Adipocyte (in vitro differentiated cells): ENCODE results near the gene PAIP2B.
"Not testable (repeated sequence)": the region's sequence is repeated elsewhere in the genome, so short reads cannot be mapped to it uniquely, and the experiment has no call there.

Experiments
- DNase-seq: peaks from one replicate; pipeline ENCODE4 v3.0.0-alpha.2; 2015; ENCODE audit warnings: low read depth
- H3K27me3 ChIP-seq: replicated peaks from 2 replicates; pipeline ENCODE4 v1.7.0; 2013; ENCODE audit warnings: mild to moderate bottlenecking, low read length, moderate library complexity; ENCODE audit not compliant: control insufficient read depth, insufficient read depth
- H3K36me3 ChIP-seq: 2 replicates; pipeline ENCODE4 v1.7.0; 2013; ENCODE audit warnings: low read length, mild to moderate bottlenecking, moderate library complexity; ENCODE audit not compliant: control insufficient read depth, insufficient read depth, severe bottlenecking
- H3K4me1 ChIP-seq: 2 replicates; pipeline ENCODE4 v1.7.0; 2013; ENCODE audit warnings: mild to moderate bottlenecking, low read length, moderate library complexity; ENCODE audit not compliant: control insufficient read depth, insufficient read depth
- H3K4me3 ChIP-seq: 2 replicates; pipeline ENCODE4 v1.7.0; 2013; ENCODE audit warnings: mild to moderate bottlenecking, low read length, moderate library complexity
- H3K9ac ChIP-seq: 2 replicates; pipeline ENCODE4 v1.7.0; 2013; ENCODE audit warnings: mild to moderate bottlenecking, low read length, moderate library complexity
- H3K9me3 ChIP-seq: 2 replicates; pipeline ENCODE4 v1.7.0; 2013; ENCODE audit warnings: mild to moderate bottlenecking, low read length, moderate library complexity; ENCODE audit not compliant: control insufficient read depth

Gene PAIP2B

DNA sequence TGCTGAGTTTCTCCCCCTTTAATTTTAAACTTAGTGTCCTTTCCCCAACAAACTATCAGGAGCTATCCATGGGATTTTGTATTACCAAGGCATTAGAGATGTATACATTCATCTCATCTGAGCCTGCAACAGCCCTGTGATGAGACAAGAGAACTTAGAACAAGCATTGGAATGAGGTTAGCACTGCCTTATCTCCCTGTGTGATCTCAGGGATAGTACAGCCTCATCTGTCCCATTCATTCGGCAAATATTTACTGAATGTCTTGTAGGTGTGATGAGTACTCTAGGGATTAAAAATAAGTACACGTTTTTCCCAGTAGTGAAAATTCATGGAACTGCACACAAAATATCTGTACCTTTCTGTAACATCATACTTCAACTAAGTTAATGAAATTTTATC is 45.6 kb downstream of the PAIP2B start:
- Histone ChIP-seq H3K27me3 (peaks cover 19% of the 10 kb centered on the region), H3K9ac (no peak overlapping the region)

DNA sequence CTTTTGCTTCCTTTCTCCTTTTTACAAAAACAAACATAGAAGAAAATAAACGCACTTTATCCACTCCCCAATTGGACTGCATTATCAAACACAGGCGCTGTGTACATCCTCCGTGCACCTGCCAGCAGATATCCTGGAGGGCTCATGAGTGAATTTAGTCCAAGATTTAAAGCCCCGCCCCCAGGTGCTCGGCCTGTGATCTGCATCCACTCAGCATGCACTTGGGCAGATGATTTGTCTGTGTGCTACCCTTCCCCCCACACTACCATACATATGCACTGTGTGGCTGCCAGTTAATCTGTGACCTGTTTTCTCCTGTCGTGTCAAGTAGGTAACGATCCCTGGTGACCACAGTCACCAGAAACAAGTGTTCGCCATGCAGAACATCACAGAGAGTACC is 48.1 kb downstream of the PAIP2B start:
- H3K9me3 ChIP-seq, H3K9ac ChIP-seq, DNase-seq, H3K4me1 ChIP-seq, H3K4me3 ChIP-seq, H3K36me3 ChIP-seq: not testable (repeated sequence)
- H3K27me3 ChIP-seq = peaks cover 33% of the 10 kb centered on the region

More for the DNA sequence above, 45.6 kb downstream of the PAIP2B start:
- Histone ChIP-seq H3K9me3 (no peaks in the 10 kb centered on the region), H3K4me1 (no peaks in the 10 kb centered on the region), H3K4me3 (no peak overlapping the region), H3K36me3 (no peaks in the 10 kb centered on the region)
- DNase-seq = no peak

DNA sequence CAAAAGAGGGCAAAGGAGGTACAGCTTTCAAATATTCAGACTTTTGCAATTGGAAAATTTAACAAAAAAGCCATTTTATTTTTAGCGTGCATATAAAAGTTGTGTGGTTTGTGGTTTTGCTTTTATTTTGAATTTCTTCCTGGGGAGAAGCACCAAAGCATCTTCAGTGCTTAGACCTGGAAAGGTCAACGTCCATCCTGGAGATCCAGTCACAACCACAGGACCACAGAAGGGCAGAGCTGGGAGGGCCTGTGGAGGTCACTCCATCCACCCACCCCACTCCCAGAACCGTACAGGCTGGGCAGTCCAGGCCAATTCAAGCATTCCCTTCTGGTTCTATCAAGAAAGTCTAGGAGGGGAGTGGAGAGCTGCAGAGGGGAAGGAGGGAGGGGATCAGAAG is 52.7 kb downstream of the PAIP2B start:
- DNase-seq = no peak
- no peak overlapping the region for H3K4me3 ChIP-seq
- H3K9ac ChIP-seq = no peak overlapping the region
- H3K36me3 ChIP-seq = no peaks in the 10 kb centered on the region
- no peaks in the 10 kb centered on the region for H3K4me1 ChIP-seq
- no peaks in the 10 kb centered on the region for H3K9me3 ChIP-seq
- peaks cover 37% of the 10 kb centered on the region for H3K27me3 ChIP-seq

DNA sequence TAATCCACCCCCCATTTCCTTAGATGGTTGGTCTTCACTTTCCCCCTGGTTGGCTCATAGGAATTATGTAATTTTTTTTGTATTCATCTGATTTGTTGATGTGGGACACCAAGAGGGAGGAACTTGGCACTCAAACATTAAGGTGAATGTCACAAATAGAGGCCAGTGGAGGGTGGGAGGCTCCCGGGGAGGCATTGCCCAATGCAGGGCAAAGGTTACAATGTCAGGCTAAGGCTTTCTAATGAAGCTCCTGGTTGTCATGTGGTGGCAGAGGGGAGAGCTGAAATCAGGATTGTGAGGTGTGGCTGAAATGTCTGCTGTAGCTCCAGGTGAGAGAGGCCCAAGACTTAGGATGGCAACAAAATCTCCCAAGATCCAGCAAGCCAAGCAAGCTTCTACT is 53.8 kb downstream of the PAIP2B start:
- no peaks in the 10 kb centered on the region for H3K9me3 ChIP-seq
- H3K4me3 ChIP-seq = no peak overlapping the region
- no peak overlapping the region for H3K9ac ChIP-seq
- no peaks in the 10 kb centered on the region for H3K4me1 ChIP-seq
- DNase-seq = no peak
- no peaks in the 10 kb centered on the region for H3K36me3 ChIP-seq
- H3K27me3 ChIP-seq = peaks cover 27% of the 10 kb centered on the region

DNA sequence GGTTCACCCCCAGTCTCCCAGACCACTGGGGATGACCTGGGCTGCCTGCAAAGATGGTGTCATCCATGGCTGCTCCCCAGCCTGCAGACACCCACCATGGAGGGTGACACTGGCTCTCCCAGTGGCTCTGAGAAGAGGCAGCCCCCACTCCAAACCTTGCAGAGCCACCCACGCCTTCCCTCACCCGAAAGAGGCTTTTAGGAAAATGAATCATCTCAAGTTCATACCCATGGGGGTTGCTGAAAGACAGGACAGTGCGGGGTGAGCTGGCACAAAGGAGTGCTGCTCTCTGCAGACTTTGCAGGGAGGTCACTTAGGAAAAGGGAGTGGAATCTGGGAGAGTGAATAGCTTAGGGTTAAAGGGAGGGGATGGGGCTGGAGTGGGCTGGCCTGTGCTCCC is 60.1 kb downstream of the PAIP2B start:
- Histone ChIP-seq H3K27me3 (no peaks in the 10 kb centered on the region), H3K4me1 (no peaks in the 10 kb centered on the region), H3K9ac (no peak overlapping the region), H3K4me3 (no peak overlapping the region), H3K36me3 (no peaks in the 10 kb centered on the region), H3K9me3 (no peaks in the 10 kb centered on the region)
- peak; percentile 11 for DNase-seq

DNA sequence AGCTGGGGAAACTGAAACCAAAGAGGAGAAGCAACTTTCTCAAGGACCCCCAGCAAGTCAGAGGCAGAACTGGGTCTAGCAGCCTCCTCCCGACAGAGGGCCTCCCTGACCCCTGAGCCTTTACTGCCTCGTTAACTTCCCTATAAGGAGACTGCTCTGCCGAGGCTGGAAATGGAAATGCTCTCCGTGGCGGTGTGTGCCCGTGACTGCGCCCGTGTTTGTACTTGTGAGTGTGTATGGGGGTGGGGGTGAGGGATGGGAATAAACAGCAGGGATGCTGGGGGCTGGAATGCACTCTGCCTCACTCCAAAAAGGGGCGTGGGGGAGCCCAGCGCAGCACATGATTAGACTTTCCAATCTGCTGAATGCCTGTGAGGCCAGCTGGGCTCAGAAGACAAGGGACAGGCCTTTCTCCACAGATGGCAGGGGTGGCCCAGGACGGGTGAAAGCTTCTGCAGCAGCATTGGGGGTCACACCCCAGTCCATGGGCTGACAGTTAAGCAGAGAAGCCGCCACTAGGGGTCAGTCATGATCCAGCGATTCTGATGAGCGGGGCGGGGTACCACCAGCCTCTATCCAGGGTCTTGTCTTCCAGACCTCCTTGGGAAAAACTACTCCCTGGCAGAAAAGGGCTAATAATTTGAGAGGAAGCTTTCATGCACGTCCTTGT is 69.6 kb downstream of the PAIP2B start:
- peak overlapping the region; percentile 18 for H3K4me3 ChIP-seq
- H3K27me3 ChIP-seq = peaks cover 23% of the 10 kb centered on the region
- peaks cover 2% of the 10 kb centered on the region for H3K4me1 ChIP-seq
- H3K36me3 ChIP-seq = no peaks in the 10 kb centered on the region
- H3K9ac ChIP-seq = no peak overlapping the region
- DNase-seq = peak; percentile 69
- H3K9me3 ChIP-seq = no peaks in the 10 kb centered on the region

DNA sequence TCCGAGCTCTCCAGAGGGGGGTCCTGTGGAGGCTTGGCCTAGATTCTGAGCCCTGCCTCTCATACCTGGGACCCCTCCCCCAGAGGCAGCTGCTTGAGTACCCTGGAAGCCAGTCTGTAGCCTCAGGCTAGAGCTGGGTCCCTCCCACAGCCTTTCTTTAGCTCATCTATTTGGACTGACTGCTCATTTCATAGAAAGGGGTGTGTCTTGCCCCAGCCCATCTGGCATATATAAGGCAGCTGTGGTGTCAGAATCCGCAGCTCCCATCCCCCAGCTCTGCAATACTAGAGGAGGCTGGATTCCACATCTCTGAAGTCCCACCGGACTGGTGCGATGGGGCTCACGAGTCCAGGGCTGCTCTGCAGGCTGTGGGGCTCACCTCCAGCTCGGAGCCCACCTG is 70.3 kb downstream of the PAIP2B start:
- Histone ChIP-seq H3K9me3 (no peaks in the 10 kb centered on the region), H3K4me3 (peak overlapping the region; percentile 18), H3K36me3 (no peaks in the 10 kb centered on the region), H3K4me1 (peaks cover 2% of the 10 kb centered on the region), H3K27me3 (peaks cover 23% of the 10 kb centered on the region), H3K9ac (no peak overlapping the region)
- peak; percentile 37 for DNase-seq

DNA sequence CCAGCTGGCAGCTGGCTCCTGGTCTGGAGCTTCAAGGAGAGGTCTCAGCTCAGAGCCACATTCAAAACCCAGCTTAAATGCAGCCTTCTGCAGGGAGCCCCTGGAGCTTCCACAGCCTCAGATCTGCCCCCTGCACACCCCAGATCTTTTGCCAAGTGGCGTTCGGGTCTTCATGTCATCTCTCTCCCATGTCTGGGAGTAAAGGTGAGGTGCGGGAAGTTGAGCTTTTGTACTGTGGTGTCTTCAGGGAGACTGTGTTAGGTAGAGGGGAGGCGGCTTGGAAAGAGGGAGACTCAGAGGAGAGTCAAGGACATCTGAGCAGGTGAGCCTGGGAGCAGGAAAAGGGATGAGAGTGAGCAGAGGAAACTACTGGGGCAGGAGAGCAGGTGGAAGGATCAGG is 71.1 kb downstream of the PAIP2B start:
- no peaks in the 10 kb centered on the region for H3K36me3 ChIP-seq
- H3K27me3 ChIP-seq = peaks cover 23% of the 10 kb centered on the region
- no peak overlapping the region for H3K4me3 ChIP-seq
- no peak overlapping the region for H3K9ac ChIP-seq
- DNase-seq = no peak
- H3K9me3 ChIP-seq = no peaks in the 10 kb centered on the region
- H3K4me1 ChIP-seq = peaks cover 2% of the 10 kb centered on the region

DNA sequence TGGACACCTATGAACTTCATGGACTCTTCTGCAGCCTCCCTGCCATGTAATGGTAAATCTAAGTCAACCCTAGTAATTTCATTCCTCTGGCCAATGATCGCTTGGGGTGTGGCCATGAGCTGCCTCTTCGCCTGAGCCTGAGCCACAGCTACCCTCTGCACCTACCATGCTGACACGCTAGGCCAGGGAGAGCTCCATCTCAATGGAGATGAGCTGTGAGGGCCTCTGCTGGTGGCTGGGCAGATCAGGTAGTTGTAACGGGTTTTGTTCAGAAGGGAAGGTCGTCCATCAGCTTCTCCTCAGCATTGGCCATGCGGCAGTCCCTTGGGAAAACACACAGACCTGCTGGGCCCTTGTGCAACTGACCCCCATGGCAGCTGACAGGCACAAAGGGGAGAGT is 72.1 kb downstream of the PAIP2B start:
- H3K27me3 ChIP-seq = peaks cover 23% of the 10 kb centered on the region
- H3K36me3 ChIP-seq = peaks cover 9% of the 10 kb centered on the region
- H3K4me1 ChIP-seq = peaks cover under 1% of the 10 kb centered on the region
- H3K9me3 ChIP-seq = no peaks in the 10 kb centered on the region
- H3K4me3 ChIP-seq = no peak overlapping the region
- no peak overlapping the region for H3K9ac ChIP-seq
- DNase-seq = no peak

DNA sequence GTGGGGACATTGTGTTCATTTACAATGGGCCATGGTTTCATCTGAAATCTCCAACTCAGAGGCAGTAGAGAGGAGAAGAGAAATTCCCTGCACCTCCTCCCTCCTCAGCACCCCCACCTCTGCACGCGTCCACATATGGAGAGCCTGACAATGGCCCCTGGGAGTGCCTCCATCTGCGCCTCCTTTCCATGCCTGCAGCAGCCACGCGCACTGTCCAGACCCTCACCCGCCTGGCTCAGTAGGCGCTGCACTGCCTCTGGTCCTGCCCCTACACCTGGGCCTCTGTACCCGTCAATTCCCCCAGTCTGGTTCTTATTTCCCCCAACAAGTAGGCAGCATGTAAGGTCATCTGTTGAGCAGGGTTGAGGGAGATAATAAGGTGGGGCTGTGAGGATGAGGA is 72.6 kb downstream of the PAIP2B start:
- H3K27me3 ChIP-seq = peaks cover 23% of the 10 kb centered on the region
- DNase-seq = no peak
- H3K4me3 ChIP-seq = no peak overlapping the region
- no peak overlapping the region for H3K9ac ChIP-seq
- peaks cover 14% of the 10 kb centered on the region for H3K36me3 ChIP-seq
- H3K9me3 ChIP-seq = no peaks in the 10 kb centered on the region
- no peaks in the 10 kb centered on the region for H3K4me1 ChIP-seq

DNA sequence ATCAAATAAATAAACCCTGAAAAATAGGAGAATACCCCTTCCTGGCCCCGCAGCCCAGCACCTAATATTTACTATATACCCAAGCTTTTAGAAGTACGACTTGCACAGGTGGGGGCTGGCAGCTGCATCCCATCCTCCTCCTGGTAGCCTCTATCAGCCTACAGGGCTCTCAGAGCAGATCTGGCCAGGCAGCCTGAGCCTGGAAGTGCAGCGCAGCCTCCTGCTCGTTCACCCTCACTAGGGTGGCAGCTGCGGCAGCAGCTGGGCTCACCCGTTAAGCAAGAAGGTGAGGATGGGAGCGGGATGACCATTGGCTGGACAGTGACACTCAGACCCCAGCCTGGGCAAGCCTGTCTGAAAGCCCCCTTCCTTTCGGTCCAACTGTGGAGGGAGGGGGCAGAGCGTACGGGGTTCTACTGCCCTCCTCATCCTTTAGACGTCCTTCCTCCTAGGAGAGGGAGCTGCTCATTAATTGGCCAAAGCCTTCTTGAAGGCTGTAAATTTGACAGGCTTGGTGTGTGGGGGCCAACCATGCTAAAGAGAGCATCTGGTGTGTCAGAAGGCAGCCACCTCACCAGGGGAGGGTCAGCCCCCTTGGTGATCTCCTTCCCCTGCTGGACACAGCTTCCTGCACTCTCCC is 73.2 kb downstream of the PAIP2B start:
- H3K9me3 ChIP-seq = no peaks in the 10 kb centered on the region

DNA sequence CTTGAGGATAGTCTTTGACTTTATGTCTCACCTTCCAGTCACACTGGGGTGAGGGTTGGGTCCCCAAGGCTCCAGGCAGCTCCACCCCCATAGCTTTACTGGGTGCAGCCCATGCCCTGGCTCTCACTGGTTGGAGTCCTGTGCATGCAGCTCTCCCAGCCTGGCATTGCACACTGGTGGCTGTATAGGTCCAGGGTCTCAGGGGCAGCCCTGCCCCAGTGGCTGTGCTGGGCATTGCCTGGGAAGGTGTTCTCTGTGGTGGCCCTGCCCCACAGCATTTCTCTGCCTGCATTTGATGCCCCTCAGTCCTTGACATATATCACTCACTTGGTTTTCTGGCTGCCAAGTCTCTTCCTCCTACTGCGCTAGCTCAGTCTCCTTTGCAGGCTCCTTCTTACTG is 75.3 kb downstream of the PAIP2B start:
- Histone ChIP-seq H3K27me3 (peaks cover 23% of the 10 kb centered on the region), H3K4me3 (no peak overlapping the region), H3K9me3 (no peaks in the 10 kb centered on the region), H3K36me3 (peaks cover 39% of the 10 kb centered on the region), H3K4me1 (no peaks in the 10 kb centered on the region), H3K9ac (no peak overlapping the region)
- DNase-seq = no peak

More for the DNA sequence above, 73.2 kb downstream of the PAIP2B start:
- Histone ChIP-seq H3K4me3 (no peak overlapping the region), H3K27me3 (peaks cover 23% of the 10 kb centered on the region), H3K36me3 (peaks cover 20% of the 10 kb centered on the region), H3K4me1 (no peaks in the 10 kb centered on the region), H3K9ac (no peak overlapping the region)
- DNase-seq = no peak
